NCI-H345 treated with DMSO at 0.1 percent for 48 hours (cell line): ENCODE measurements around the gene ADCY3.

Source experiments
- DNase-seq: peaks from one replicate; lab custom pipeline; 2025; ENCODE audit not compliant: unreplicated experiment; lab: John Stamatoyannopoulos, UW

Gene ADCY3

DNA sequence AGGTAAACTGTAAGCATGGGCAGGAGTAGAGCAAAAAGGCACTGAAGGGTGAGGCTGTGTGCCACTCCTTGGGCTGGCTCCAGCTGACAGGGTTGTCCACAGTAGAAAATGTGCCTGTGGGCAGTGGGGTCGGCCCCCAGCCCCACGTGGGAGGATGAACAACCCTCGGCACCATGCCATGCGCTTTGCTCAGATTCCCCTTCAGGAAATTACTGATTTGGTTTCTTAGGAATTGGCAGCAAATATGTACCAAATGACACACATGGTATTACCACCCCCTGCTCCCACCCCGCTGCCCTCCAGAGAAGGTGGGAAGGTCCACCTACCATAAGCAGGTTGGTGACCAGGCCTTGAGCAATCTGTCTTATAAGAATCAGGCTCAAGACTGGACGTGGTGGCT is 13.6 kb downstream of the ADCY3 start:
- no peak for DNase-seq

DNA sequence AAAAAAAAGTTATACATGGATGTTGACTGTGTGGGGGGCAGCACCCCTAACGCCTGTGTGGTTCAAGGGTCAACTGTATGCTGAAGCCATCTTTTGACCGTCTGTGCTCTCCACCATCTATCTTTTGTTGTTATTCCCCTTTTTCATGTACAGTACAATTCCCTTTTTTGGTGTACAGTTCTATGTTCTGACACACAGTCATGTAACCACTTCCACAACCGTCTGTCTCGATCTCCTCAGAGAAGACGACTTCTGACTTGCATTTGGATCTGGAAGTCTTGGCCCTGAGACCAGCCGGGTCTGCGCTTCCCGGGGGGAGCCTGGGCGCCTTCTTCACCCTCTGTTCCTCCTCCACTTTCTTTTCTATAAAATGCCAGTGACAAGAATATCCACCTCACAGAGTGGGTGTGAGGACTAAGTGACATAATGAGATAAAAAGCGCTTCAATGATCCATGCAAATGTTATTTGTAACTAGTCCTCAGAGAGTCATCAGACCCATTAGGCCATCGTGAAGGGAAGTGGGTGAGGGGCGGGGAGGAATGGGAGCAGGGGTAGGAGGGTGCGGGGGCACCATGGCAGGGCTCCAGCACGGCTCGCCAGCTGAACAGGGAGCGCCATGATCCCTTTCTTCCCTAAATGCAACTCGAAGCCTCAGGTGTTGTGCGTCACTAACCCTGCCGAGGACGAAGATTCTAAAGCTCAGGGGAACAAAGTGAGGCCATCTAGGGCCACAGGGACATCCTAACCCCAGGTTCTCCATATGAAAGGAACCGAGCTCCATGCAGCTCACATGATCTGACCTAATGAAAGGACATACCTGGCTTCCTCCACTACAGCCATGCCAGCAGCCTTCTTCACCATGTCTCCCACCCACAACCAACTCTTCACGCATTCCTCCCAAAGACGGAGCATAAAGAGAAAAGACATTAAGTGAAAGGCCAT is 16.6 kb downstream of the ADCY3 start:
- DNase-seq: no peak

DNA sequence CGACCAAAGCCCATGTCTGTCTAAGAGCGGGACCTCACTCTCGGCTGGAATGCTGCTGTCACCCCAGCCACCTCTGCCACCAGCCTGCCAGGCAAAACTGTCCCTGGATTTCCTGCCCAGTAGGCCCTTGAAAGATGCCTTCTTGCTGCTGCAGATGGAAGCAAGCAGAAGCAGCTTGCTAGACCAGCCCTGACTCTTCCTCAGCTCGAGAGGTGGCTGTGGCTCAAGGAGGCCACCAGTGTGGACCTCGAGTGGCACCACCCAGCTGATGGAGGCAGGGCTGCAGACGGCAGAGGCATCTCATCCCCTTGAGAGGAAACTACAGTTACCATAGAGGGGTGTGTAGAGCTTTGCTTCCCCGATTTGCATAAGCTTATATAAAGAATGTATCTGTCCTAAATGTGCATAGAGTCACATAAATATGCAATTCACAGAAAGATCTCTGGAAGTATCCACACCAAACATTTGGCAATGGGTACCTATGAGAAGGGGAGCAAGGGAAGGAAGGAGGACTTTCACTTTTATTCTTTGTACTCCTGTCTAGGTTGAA is 20.6 kb downstream of the ADCY3 start:
- no peak for DNase-seq

DNA sequence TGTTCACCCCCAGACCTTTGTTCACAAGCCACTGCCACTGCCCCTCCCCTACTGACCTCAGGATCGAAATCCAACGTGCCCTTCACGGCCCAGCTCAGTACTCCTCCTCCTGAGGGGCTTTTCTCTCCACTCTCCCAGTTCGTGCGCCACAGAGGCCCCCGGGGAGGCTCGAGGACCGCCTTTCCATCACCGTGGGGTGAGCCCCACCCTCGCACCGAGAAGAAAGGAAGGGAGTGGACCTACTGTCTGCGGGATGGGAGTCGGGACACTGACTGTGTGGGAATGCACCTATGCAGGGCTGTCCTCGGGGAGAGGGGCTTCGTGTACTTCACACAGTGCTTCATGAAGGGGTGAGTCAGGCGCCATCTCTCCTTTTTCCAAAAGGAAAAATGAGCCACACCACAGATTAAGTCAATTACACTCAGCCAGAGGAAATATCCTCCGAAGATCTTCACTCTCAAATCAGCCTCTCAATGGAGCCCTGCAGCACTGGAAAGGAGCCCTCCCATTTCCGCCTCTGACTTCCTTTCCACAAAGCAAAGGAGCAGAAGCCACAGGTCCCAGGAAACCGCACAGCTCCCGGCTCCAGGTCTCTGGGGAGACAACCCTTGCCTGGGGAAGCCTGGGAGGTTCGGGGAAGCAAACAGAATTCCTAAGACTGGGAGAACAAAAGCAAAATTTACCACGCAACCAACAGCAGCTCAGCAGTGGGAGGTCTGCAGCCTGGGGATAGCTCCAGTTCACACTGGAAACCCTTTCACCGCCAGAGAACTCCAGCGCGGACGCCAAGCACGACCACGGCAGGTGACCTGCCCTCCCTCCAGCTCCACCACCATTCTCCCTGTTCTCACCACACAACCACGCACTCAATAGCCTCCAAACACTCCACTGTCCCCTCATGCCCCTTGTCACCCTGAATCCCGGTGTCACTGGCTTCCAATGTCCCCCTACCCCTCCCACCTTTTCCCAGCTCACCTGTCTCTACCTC is 21.6 kb downstream of the ADCY3 start:
- no peak for DNase-seq

DNA sequence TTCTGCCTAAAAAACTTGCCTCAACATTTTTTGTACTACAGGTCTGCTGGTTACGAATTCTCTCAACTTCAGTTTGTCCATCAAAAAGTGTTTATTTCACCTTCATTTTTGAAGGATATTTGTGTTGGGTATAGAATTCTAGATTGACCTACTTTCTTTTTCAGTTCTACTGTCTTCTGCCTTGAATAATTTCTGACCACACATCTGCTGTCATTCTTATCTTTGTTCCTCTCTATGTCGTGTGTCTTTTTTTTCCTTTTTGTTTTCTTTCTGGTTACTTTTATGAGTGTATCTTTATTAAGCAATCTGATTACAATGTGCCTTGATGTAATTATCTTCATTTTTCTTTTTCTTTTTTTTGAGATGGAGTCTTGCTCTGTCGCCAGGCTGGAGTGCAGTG is 25.3 kb downstream of the ADCY3 start:
- no peak for DNase-seq

DNA sequence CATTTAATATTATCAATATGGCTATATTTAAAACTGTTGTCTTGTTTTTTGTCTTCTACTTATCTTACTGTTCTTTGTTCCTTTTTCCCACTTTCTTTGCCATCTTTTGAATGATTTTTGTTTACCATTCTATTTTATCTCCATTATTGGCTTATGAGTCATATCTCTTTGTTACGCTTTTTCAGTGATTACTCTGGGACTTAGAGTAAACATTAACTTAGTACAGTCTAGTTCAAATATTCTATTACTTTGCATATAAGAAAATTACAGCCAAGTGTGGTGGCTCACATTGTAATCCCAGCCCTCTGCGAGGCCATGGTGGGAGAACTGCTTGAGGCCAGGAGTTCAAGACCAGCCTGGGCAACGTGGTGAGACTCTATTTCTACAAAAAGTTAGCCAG is 26.1 kb downstream of the ADCY3 start:
- no peak for DNase-seq

DNA sequence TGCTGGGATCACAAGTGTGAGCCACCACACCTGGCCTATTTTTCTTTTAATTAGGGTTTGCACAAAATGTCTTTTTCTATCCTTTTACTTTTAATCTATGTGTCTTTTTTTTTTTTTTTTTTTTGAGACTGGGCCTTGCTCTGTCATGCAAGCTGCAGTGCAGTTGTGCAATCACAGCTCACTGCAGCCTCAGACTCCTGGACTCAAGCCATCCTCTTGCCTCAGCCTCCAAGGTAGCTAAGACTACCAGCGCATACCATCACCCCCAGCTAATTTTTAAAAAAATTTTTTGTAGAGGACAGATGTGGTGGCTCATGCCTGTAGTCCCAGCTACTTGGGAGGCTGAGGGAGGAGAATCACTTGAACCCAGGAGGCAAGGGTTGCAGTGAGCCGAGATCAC is 27.1 kb downstream of the ADCY3 start:
- DNase-seq: no peak

DNA sequence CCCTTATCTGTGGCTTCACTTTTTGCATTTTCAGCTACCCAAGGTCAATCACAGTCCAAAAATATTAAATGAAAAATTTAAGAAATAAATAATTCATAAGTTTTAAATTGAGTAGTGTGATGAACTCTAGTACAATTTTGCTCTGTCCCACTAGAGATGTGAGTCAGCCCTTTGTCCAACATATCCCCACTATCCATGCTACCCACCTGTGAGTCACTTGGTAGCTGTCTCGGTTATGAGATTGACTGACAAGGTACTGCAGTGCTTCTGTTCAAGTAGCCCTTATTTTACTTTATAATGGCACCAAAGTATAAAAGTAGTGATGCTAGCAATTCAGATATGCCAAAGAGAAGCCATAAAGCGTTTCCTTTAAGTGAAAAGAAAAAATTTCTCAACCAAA is 28.8 kb downstream of the ADCY3 start:
- DNase-seq: no peak

DNA sequence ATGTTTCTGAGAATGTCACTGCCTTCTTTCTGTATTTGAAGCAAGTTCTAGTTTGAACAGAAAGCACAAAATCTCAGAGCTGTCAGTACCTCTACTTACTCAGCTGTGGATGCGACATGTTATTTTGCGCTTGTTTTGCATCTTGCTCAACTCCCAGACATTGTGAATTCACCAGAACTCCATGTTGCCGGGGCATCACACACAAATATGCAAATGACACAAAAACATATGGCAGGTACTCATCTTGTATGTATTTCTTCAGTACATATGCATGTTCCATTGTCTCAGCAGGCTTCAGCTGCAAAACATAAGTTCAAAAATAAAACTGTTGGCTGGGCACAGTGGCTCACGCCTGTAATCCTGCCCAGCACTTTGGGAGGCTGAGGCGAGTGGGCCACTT is 30.8 kb downstream of the ADCY3 start:
- no peak for DNase-seq

DNA sequence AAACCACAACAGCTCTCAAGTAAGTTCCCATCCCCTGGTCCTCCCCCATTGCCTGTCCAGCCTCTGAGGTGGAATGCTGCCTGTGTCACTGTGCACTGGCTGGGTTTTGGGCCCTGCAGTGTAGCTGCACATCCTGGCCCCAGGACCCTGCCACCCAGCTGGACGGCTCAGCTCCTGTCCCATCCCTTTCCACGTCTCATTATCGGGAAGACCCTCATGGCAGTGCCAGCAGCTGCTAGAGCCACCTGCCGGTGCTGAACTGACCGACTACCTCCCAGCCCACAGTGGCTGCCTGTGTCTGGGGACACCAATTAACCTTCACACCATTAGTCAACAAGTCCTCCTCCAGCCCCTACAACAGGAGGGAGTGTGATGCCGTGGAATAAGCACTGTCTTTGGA is 31.9 kb downstream of the ADCY3 start:
- DNase-seq: no peak

DNA sequence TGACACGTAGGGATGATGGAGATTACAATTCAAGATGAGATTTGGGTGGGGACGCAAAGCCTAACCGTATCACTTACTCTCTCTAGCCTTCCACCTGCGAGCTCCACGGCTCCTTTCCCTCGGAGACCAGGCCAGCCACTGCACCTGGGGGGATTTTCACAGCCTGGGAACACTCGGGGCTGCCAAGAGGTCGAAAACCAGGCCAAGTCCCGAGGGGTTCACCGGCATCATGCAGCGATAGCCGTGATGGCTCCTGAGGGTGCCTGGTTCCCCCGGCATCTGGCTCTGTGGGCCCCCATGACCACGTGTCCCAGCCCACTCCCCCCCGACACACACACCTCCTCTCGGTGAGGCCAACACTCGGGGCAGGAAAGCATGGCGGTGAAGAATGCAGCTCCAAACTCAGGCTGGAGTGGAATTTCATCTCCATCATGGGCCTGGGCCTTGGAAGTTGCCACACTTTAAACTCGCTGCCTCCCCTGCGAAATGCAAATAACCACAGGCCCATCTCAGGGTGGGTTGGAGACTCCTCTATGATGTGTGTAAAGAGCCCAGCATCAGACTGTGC is 32.6 kb downstream of the ADCY3 start:
- DNase-seq: no peak

DNA sequence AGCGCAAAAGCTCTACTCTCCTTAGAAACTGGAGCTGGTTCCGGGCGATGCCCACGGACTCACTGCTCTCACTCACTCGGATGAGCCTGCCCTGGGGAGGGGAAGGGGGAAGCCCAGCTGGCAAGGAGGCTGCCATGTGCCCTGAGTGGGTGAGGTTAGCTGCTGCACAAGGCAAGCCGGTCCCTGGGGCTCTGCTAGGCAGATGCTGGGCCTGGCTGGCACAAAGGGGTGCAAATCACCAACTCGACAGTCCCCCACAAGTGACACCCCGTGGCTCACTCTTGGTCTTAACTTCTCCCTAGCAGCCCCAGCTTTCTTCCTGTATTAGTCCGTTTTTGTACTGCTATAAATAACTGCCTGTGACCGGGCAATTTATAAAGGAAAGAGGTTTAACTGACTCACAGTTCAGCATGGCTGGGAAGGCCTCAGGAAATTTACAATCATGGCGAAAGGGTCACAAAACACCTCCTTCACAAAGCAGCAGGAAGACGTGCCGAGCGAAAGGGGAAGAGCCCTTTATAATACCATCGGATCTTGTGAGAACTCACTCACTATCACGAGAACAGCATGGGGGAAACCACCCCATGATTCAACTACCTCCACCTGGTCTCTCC is 33.2 kb downstream of the ADCY3 start:
- DNase-seq: no peak

DNA sequence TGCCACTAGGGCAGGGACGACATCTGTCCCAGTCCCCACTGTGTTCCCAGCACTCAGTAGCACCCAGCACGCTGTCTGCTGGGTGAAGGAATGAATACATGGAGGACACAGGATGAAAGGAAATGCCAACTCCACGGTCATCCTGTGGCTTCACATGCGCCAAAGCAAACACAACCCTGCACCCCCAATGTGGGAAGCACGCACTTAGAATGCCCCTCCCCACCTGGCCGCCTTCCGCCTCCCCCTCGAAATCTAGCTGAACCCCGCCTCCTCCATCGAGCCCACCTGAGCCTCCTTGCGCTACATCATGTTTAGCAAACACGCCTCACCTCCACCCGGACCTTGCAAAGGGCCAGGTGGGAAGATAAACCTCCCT is 33.9 kb downstream of the ADCY3 start:
- no peak for DNase-seq

DNA sequence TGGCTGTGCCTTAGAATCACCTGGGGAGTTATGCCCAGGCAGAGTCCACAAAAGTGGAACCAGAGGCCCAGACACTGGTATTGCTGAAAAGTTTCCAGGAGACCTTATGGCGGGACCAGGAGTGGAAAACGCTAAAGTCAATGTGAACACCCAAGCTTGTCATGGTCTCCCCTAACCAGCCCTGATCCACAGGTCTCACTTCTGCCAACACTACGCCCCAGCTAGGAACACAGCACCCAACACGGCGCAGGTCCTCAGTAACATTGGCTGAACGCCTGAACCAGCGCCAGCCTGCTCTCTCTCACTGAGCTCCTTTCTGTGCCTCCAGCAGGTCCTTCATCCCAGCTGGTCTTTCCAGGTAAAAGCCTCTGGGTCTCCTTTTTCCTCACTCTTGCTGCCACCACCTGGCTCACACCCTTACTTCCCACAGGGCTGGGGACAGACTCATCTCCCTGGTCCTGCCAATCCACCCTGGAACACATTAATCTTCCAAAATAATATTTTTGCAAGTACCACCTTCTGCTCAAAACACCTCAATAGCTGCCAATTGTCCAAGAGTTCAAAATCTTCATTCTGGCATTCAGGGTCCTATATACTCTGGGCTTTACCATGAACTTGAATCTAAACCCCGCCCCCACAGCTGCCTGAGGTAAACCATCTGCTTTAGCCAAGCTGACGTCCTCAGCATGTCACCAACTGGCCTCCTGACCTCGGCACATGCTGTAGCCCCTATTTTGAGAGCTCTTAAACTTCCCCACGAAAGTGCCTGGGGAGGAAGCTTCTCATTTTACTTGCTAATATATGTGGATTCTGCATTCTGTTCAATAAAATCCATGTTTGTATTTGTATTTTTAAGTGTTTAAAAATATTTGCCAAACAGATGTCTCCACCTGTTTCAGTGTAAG is 34.6 kb downstream of the ADCY3 start:
- DNase-seq: peak; percentile 18

DNA sequence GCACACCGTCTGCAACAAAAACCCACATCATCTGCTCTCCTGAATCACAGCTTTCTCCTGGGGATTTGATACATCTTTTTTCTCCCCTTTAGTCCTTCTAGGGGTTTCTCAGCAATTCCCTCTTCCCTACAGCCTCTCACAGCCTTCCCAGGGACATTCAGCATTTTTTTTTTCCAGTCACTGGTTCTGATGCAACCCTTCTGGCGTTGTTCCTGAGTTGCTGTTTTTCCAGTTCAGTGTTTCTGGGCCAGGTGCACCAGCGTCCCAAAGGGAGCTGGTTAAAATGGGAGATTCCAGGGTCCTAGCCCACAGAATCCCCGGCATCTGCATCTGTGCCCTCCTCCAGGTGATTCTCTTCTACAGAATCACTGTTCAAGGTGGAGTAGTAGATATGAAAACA is 36.1 kb downstream of the ADCY3 start:
- DNase-seq: no peak

DNA sequence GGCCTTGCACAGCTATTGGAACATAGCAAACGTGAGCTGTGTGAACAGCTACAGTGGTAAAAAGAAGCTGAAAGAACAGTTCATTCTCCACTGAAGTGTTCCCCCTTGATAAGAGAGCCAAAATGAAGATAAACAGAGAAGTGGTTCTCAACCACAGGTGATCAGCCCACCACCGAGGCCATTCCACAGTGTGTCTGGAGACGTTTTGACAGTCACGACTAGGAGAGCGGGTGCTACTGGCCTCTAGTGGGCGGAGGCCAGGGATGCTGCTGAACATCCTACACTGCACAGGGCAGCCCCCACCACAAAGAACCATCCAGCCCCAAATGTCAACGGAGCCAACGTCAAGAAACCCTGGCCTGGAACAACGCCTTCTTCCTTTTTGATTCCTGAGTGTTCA is 38.4 kb downstream of the ADCY3 start:
- DNase-seq: no peak

DNA sequence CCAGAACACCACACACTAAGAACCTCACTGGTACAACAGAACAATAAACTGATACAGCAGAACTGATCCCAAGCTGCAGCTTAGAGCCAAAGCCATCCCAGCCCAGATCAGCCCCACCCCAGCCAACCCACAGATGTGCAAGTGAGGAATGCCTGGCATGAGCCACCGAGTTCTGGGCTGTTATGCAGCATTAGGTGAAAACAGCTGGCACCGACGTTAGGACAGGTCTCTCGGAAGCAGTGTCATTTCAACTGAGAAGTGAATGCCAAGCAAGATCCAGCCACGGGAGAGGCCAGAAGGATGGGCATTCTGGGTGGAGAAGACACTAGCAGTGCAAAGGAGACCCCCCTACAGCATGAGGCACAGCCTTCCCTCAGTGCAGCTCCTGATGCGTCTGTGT is 38.9 kb downstream of the ADCY3 start:
- no peak for DNase-seq

DNA sequence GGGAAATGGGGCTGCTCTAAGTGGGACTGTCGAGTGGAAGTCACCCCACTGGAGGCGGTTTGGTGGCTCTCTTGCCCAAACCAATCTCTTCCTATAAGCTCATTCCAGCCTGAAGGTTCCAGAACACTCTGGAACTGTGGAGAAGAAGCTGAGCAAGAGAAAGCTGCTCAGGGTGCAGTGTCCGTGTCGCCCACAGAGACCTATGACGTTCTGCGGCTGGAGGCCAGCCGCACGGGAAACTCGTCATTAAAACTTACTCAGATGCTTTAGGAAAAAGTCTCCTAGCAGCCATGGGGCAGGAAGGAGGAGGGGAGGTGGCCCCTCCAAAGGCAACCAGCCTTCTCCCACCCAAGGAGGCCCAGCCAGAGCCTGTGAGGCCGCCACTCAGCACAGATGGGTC is 41.7 kb downstream of the ADCY3 start:
- no peak for DNase-seq

DNA sequence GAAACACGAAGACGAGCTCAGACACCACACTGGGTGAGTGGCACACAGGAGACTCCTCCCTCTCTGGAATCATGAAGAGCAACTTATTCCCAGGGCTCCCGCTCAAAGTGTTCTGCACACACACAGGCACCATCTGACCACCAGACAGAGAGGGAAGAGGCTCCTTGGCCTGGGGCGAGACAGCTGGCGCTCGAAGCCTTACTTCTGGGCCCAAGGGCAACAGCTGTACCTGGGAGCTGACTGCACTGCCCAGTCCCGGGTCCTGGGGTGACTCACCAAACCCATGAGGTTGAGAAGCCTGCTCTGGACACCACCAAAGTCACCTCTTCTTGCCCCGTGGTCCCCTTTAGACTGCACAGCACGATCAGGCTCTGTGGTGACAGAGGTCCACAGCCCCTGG is 42.4 kb downstream of the ADCY3 start:
- DNase-seq: no peak

DNA sequence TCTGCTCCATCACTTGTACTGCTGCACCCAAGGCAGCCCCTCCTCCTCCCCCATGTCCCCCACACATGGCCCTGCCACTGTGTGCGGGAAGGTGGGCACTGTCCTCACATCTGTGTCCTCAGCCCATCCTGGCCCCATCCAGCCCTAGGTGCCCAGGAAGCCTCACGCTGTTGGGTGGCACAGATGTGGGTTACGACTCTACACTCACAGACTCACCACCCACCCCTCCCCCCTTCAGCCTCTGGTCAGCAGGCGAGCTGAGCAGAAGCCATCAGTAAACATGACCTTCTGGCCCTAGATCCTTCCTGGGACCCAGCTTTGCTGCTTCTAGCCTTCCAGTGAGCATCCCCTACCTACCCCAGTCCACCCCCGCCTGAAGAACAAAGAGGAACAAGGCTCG is 43.0 kb downstream of the ADCY3 start:
- DNase-seq: no peak
